GM23338 (cell line): ENCODE data around the gene TMEM140. TPM values are rescaled to one million over a fixed set of nuclear protein-coding genes. Genes with fewer than 3 reads are reported as not detected.

Experiments
- ATAC-seq: fragments of 200-7000 bp; cut with Tn5 transposase; 3 replicates; pipeline ENCODE4 v1.9.1; 2020
- DNase-seq: peaks from one replicate; pipeline ENCODE4 v3.0.0-alpha.2; 2015; ENCODE audit warnings: low spot score
- H2AFZ ChIP-seq: fragments of 200-600 bp; sonication (generic); 2 replicates; pipeline ENCODE4 v1.8.0; 2016; ENCODE audit warnings: antibody characterized with exemption, mild to moderate bottlenecking, moderate library complexity
- H3F3A ChIP-seq: fragments of 200-600 bp; sonication (generic); replicated peaks from 2 replicates; pipeline ENCODE4 v1.8.0; 2017; ENCODE audit warnings: antibody characterized with exemption, mixed run types, low read depth
- H3K27ac ChIP-seq: fragments of 200-600 bp; sonication (generic); 2 replicates; pipeline ENCODE4 v1.6.1; 2016; ENCODE audit warnings: low read depth
- H3K27me3 ChIP-seq: fragments of 200-600 bp; sonication (generic); 2 replicates; pipeline ENCODE4 v1.8.0; 2016; ENCODE audit warnings: mild to moderate bottlenecking, mixed run types, moderate library complexity; ENCODE audit not compliant: insufficient read depth
- H3K36me3 ChIP-seq: fragments of 200-600 bp; sonication (generic); 2 replicates; pipeline ENCODE4 v1.8.0; 2016; ENCODE audit warnings: mild to moderate bottlenecking; ENCODE audit not compliant: insufficient read depth
- H3K4me1 ChIP-seq: fragments of 200-600 bp; sonication (generic); 2 replicates; pipeline ENCODE4 v1.8.0; 2016; ENCODE audit warnings: mild to moderate bottlenecking, moderate library complexity; ENCODE audit not compliant: insufficient read depth
- H3K4me2 ChIP-seq: fragments of 200-600 bp; sonication (generic); 2 replicates; pipeline ENCODE4 v1.7.1; 2017; ENCODE audit warnings: mixed run types
- H3K4me3 ChIP-seq: fragments of 200-600 bp; sonication (generic); 2 replicates; pipeline ENCODE4 v1.6.1; 2016; ENCODE audit warnings: mixed run types
- H3K79me2 ChIP-seq: fragments of 200-600 bp; sonication (generic); replicated peaks from 2 replicates; pipeline ENCODE4 v1.8.0; 2017; ENCODE audit warnings: mild to moderate bottlenecking; ENCODE audit not compliant: insufficient read depth
- H3K9me2 ChIP-seq: fragments of 200-600 bp; sonication (generic); 2 replicates; pipeline ENCODE4 v1.8.0; 2017; ENCODE audit not compliant: insufficient read depth
- H4K20me1 ChIP-seq: fragments of 200-600 bp; sonication (generic); replicated peaks from 2 replicates; pipeline ENCODE4 v1.8.0; 2017; ENCODE audit warnings: mild to moderate bottlenecking; ENCODE audit not compliant: insufficient read depth
- H3K27ac Mint-ChIP-seq: 2 replicates; pipeline ENCODE4 v1.8.0; 2020; ENCODE audit warnings: inconsistent platforms, mild to moderate bottlenecking, moderate library complexity, mixed read lengths
- H3K27me3 Mint-ChIP-seq: 3 replicates; pipeline ENCODE4 v1.8.0; 2022; ENCODE audit warnings: low read depth, mild to moderate bottlenecking, moderate library complexity, mixed read lengths, inconsistent platforms; ENCODE audit not compliant: insufficient read depth, poor library complexity
- H3K36me3 Mint-ChIP-seq: 3 replicates; pipeline ENCODE4 v1.8.0; 2021; ENCODE audit warnings: low read depth, mild to moderate bottlenecking, inconsistent platforms, moderate library complexity, mixed read lengths
- H3K4me1 Mint-ChIP-seq: 3 replicates; pipeline ENCODE4 v1.8.0; 2020; ENCODE audit warnings: mild to moderate bottlenecking, inconsistent platforms, mixed read lengths
- H3K4me3 Mint-ChIP-seq: 3 replicates; pipeline ENCODE4 v1.8.0; 2021; ENCODE audit warnings: moderate library complexity, mild to moderate bottlenecking, inconsistent platforms, mixed read lengths
- H3K9me3 Mint-ChIP-seq: 3 replicates; pipeline ENCODE4 v1.8.0; 2020; ENCODE audit warnings: moderate library complexity, mild to moderate bottlenecking, inconsistent platforms, mixed read lengths
- CREB1 ChIP-seq: fragments of 250-450 bp; sonication (Bioruptor Pico); IDR thresholded peaks from 2 replicates; pipeline ENCODE4 v1.5.0; 2020; ENCODE audit warnings: low read depth, mild to moderate bottlenecking, moderate library complexity
- EZH2 ChIP-seq: fragments of 200-600 bp; sonication (generic); IDR thresholded peaks from one replicate; pipeline ENCODE4 v1.8.0; 2017; ENCODE audit warnings: antibody characterized with exemption, mild to moderate bottlenecking, low read depth; ENCODE audit not compliant: unreplicated experiment
- JUNB ChIP-seq: IDR thresholded peaks from one replicate; pipeline ENCODE4 v1.6.1; 2016; ENCODE audit warnings: antibody characterized with exemption; ENCODE audit not compliant: unreplicated experiment
- NANOG ChIP-seq: IDR thresholded peaks from 2 replicates; pipeline ENCODE4 v1.6.1; 2016; ENCODE audit warnings: antibody characterized with exemption, borderline replicate concordance
- POLR2AphosphoS5 ChIP-seq: IDR thresholded peaks from 2 replicates; pipeline ENCODE4 v1.6.1; 2016; ENCODE audit warnings: antibody characterized with exemption, low read depth
- ZNF331 ChIP-seq: fragments of 250-450 bp; sonication (Bioruptor Pico); IDR thresholded peaks from 2 replicates; pipeline ENCODE4 v1.5.0; 2020; ENCODE audit warnings: low read depth, mild to moderate bottlenecking, moderate library complexity
- polyA plus RNA-seq: library from polyadenylated mRNA; unstranded; fragments of >200 nt; fragmentation: Nextera tagmentation; extraction: Ambion mirVana; gene quantifications from 2 replicates; pipeline ENCODE4 v1.2.1, GENCODE V29; 2016
- total RNA-seq: library from RNA; depleted of rRNA; stranded (reverse); fragments of >200 nt; shearing (Covaris generic); gene quantifications from 2 replicates; pipeline ENCODE4 v1.2.3, GENCODE V29; 2014
- TF ChIP-seq, protein P1 (sequence below), 2 experiments: fragments of 200-600 bp in 1 of 2; sonication (generic) in 1 of 2; conservative IDR thresholded peaks; 2 replicates each; pipeline versions ENCODE4 v1.5.1 to v1.6.1; 2016 to 2017; ENCODE audit warnings: antibody characterized with exemption in 2 of 2, low read depth in 2 of 2, mild to moderate bottlenecking in 2 of 2, moderate library complexity in 1 of 2
- TF ChIP-seq, protein P2 (sequence below): fragments of 250-450 bp; sonication (Bioruptor Pico); IDR thresholded peaks from 2 replicates; pipeline ENCODE4 v1.5.0; 2020; ENCODE audit warnings: mild to moderate bottlenecking, moderate library complexity
- TF ChIP-seq, protein P3 (sequence below): IDR thresholded peaks from one replicate; pipeline ENCODE4 v1.6.1; 2018; ENCODE audit warnings: antibody characterized with exemption; ENCODE audit not compliant: unreplicated experiment

The TMEM140 gene
- total and polyA plus RNA-seq, 2 experiments from 2014 or later, result 2.7 TPM; not detected in 1

DNA sequence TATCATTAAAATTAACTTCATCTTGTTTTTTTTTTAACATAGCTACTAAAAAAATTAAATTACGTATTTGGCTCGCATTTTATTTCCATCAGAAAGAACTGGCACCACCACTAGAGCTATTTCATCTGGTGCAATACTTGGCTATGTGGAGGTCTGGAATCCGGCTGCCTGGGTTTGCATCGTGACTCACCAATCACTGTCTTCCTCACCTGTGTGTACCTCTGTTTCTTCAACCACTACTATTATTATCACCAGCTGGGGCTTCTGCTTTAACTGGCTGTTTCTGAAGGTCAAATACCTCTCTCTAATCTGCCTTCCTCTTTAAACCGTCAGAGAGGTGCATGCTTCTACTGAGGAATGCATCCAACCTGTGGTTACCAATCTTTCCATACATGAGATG, 57.0 kb downstream of the TMEM140 start:
- Histone ChIP-seq H3K27ac (no peak overlapping the region), H3K36me3 (no peaks in the 10 kb centered on the region), H2AFZ (no peak overlapping the region), H4K20me1 (no peaks in the 10 kb centered on the region), H3K79me2 (no peaks in the 10 kb centered on the region), H3K4me1 (peaks cover 2% of the 10 kb centered on the region; the same call in 1 of the 2 replicates), H3K9me2 (no peaks in the 10 kb centered on the region), H3K4me2 (no peak overlapping the region), H3F3A (no peaks in the 10 kb centered on the region), H3K4me3 (no peak overlapping the region), H3K27me3 (no peaks in the 10 kb centered on the region)
- Mint-ChIP-seq H3K36me3 (peaks cover 5% of the 10 kb centered on the region; the same call in 2 of the 3 replicates), H3K27me3 (peaks cover 2% of the 10 kb centered on the region), H3K4me3 (no peak overlapping the region), H3K9me3 (no peaks in the 10 kb centered on the region), H3K27ac (no peak overlapping the region), H3K4me1 (peaks cover 14% of the 10 kb centered on the region)
- TF ChIP-seq ZNF331 (CRISPR knock-in tag) (no peak), CREB1 (no peak), POLR2AphosphoS5 (no peak), EZH2 (no peak), JUNB (no peak), NANOG (no peak)
- TF ChIP-seq, protein P1, sequence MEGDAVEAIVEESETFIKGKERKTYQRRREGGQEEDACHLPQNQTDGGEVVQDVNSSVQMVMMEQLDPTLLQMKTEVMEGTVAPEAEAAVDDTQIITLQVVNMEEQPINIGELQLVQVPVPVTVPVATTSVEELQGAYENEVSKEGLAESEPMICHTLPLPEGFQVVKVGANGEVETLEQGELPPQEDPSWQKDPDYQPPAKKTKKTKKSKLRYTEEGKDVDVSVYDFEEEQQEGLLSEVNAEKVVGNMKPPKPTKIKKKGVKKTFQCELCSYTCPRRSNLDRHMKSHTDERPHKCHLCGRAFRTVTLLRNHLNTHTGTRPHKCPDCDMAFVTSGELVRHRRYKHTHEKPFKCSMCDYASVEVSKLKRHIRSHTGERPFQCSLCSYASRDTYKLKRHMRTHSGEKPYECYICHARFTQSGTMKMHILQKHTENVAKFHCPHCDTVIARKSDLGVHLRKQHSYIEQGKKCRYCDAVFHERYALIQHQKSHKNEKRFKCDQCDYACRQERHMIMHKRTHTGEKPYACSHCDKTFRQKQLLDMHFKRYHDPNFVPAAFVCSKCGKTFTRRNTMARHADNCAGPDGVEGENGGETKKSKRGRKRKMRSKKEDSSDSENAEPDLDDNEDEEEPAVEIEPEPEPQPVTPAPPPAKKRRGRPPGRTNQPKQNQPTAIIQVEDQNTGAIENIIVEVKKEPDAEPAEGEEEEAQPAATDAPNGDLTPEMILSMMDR (conservative IDR thresholded peaks at IDR 0.05; ENCODE audit: low read depth in 2 of 2), result no peak
- TF ChIP-seq, protein P2, sequence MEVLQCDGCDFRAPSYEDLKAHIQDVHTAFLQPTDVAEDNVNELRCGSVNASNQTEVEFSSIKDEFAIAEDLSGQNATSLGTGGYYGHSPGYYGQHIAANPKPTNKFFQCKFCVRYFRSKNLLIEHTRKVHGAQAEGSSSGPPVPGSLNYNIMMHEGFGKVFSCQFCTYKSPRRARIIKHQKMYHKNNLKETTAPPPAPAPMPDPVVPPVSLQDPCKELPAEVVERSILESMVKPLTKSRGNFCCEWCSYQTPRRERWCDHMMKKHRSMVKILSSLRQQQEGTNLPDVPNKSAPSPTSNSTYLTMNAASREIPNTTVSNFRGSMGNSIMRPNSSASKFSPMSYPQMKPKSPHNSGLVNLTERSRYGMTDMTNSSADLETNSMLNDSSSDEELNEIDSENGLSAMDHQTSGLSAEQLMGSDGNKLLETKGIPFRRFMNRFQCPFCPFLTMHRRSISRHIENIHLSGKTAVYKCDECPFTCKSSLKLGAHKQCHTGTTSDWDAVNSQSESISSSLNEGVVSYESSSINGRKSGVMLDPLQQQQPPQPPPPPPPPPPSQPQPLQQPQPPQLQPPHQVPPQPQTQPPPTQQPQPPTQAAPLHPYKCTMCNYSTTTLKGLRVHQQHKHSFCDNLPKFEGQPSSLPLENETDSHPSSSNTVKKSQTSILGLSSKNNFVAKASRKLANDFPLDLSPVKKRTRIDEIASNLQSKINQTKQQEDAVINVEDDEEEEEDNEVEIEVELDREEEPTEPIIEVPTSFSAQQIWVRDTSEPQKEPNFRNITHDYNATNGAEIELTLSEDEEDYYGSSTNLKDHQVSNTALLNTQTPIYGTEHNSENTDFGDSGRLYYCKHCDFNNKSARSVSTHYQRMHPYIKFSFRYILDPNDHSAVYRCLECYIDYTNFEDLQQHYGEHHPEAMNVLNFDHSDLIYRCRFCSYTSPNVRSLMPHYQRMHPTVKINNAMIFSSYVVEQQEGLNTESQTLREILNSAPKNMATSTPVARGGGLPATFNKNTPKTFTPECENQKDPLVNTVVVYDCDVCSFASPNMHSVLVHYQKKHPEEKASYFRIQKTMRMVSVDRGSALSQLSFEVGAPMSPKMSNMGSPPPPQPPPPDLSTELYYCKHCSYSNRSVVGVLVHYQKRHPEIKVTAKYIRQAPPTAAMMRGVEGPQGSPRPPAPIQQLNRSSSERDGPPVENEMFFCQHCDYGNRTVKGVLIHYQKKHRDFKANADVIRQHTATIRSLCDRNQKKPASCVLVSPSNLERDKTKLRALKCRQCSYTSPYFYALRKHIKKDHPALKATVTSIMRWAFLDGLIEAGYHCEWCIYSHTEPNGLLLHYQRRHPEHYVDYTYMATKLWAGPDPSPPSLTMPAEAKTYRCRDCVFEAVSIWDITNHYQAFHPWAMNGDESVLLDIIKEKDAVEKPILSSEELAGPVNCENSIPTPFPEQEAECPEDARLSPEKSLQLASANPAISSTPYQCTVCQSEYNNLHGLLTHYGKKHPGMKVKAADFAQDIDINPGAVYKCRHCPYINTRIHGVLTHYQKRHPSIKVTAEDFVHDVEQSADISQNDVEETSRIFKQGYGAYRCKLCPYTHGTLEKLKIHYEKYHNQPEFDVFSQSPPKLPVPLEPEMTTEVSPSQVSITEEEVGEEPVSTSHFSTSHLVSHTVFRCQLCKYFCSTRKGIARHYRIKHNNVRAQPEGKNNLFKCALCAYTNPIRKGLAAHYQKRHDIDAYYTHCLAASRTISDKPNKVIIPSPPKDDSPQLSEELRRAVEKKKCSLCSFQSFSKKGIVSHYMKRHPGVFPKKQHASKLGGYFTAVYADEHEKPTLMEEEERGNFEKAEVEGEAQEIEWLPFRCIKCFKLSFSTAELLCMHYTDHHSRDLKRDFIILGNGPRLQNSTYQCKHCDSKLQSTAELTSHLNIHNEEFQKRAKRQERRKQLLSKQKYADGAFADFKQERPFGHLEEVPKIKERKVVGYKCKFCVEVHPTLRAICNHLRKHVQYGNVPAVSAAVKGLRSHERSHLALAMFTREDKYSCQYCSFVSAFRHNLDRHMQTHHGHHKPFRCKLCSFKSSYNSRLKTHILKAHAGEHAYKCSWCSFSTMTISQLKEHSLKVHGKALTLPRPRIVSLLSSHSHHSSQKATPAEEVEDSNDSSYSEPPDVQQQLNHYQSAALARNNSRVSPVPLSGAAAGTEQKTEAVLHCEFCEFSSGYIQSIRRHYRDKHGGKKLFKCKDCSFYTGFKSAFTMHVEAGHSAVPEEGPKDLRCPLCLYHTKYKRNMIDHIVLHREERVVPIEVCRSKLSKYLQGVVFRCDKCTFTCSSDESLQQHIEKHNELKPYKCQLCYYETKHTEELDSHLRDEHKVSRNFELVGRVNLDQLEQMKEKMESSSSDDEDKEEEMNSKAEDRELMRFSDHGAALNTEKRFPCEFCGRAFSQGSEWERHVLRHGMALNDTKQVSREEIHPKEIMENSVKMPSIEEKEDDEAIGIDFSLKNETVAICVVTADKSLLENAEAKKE (CRISPR knock-in tag), result no peak
- TF ChIP-seq, protein P3, sequence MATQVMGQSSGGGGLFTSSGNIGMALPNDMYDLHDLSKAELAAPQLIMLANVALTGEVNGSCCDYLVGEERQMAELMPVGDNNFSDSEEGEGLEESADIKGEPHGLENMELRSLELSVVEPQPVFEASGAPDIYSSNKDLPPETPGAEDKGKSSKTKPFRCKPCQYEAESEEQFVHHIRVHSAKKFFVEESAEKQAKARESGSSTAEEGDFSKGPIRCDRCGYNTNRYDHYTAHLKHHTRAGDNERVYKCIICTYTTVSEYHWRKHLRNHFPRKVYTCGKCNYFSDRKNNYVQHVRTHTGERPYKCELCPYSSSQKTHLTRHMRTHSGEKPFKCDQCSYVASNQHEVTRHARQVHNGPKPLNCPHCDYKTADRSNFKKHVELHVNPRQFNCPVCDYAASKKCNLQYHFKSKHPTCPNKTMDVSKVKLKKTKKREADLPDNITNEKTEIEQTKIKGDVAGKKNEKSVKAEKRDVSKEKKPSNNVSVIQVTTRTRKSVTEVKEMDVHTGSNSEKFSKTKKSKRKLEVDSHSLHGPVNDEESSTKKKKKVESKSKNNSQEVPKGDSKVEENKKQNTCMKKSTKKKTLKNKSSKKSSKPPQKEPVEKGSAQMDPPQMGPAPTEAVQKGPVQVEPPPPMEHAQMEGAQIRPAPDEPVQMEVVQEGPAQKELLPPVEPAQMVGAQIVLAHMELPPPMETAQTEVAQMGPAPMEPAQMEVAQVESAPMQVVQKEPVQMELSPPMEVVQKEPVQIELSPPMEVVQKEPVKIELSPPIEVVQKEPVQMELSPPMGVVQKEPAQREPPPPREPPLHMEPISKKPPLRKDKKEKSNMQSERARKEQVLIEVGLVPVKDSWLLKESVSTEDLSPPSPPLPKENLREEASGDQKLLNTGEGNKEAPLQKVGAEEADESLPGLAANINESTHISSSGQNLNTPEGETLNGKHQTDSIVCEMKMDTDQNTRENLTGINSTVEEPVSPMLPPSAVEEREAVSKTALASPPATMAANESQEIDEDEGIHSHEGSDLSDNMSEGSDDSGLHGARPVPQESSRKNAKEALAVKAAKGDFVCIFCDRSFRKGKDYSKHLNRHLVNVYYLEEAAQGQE, result no peak
- DNase-seq (no peak), ATAC-seq (no peak)
